HCT116 (cell line): ENCODE results near the gene EVPLL.

Source experiments
- EGR1 ChIP-seq: IDR thresholded peaks from 2 replicates; pipeline ENCODE4 v1.6.1; 2012; ENCODE audit warnings: low read depth
- EZH2phosphoT487 ChIP-seq: fragments of 200-600 bp; IDR thresholded peaks from 2 replicates; pipeline ENCODE4 v1.6.1; 2018; ENCODE audit warnings: antibody characterized with exemption, borderline replicate concordance
- TF ChIP-seq, protein P1 (sequence below), 3 experiments: fragments of 200-600 bp in 1 of 3; sonication (generic) in 1 of 3; IDR thresholded peaks in 2 of 3; conservative IDR thresholded peaks in 1 of 3; 2 replicates each; pipeline ENCODE4 v1.5.1; 2012 to 2017; ENCODE audit warnings: low read depth in 2 of 3, low read length in 2 of 3, antibody characterized with exemption in 1 of 3, borderline replicate concordance in 1 of 3, control low read depth in 1 of 3, mild to moderate bottlenecking in 1 of 3, mixed read lengths in 1 of 3, mixed run types in 1 of 3, moderate library complexity in 1 of 3; ENCODE audit not compliant: insufficient read depth in 1 of 3
- TF ChIP-seq, protein P2 (sequence below): IDR thresholded peaks from 2 replicates; pipeline ENCODE4 v1.6.1; 2012

DNA sequence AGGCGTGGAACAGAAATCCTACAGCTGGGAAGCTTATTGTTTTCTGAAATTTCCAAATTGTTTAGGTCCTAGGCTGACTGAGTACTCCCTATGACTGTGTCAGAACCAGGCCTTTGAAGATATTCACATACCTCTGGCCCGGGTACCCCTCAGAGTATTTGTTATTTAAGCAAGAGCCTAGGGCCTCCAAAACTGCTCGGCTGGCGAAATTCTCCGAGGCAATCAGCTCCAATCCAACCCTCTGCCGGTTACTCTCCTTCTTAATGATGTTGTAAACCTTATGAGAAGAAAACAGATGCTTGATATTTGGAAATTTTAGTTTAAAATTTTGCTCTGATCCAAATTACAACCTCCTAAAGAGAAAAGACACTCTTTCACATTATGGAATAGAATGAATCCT lies 24.0 kb upstream of the EVPLL start:
- TF ChIP-seq EGR1 (no peak), EZH2phosphoT487 (no peak)
- TF ChIP-seq, protein P1, sequence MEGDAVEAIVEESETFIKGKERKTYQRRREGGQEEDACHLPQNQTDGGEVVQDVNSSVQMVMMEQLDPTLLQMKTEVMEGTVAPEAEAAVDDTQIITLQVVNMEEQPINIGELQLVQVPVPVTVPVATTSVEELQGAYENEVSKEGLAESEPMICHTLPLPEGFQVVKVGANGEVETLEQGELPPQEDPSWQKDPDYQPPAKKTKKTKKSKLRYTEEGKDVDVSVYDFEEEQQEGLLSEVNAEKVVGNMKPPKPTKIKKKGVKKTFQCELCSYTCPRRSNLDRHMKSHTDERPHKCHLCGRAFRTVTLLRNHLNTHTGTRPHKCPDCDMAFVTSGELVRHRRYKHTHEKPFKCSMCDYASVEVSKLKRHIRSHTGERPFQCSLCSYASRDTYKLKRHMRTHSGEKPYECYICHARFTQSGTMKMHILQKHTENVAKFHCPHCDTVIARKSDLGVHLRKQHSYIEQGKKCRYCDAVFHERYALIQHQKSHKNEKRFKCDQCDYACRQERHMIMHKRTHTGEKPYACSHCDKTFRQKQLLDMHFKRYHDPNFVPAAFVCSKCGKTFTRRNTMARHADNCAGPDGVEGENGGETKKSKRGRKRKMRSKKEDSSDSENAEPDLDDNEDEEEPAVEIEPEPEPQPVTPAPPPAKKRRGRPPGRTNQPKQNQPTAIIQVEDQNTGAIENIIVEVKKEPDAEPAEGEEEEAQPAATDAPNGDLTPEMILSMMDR (IDR thresholded peaks at IDR 0.05 in 2 of 3, conservative IDR thresholded peaks at IDR 0.05 in 1 of 3; ENCODE audit: borderline replicate concordance in 1 of 3, insufficient read depth in 1 of 3, low read depth in 2 of 3, low read length in 2 of 3) = no peak
- TF ChIP-seq, protein P2, sequence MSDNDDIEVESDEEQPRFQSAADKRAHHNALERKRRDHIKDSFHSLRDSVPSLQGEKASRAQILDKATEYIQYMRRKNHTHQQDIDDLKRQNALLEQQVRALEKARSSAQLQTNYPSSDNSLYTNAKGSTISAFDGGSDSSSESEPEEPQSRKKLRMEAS = no peak
